Transverse colon (tissue), 4 donors: ENCODE measurements around the gene TPM4.
"Not testable (repeated sequence)": the region's sequence is repeated elsewhere in the genome, so short reads cannot be mapped to it uniquely, and the experiment has no call there.

Experiments
- EP300 ChIP-seq: sonication (generic); formaldehyde crosslinking; IDR thresholded peaks from one replicate; pipeline ENCODE4 v1.6.1; 2017; ENCODE audit warnings: antibody characterized with exemption, low read depth
- POLR2A ChIP-seq: fragments of 450-650 bp; IDR thresholded peaks from one replicate; pipeline ENCODE4 v1.6.1; 2016; ENCODE audit warnings: antibody characterized with exemption, mild to moderate bottlenecking, moderate library complexity
- POLR2AphosphoS5 ChIP-seq, 3 donors: sonication (generic); formaldehyde crosslinking; IDR thresholded peaks; one replicate each; pipeline ENCODE4 v1.6.1; 2016; ENCODE audit warnings: antibody characterized with exemption in 3 of 3
- TF ChIP-seq, protein P1 (sequence below), 5 experiments: fragments of 200-600 bp in 3 of 5; fragments of 450-650 bp in 2 of 5; sonication (generic) in 3 of 5; IDR thresholded peaks; 1 replicate in 2 of 5; 2 replicates in 3 of 5; pipeline ENCODE4 v1.5.1; 2016 to 2017; ENCODE audit warnings: antibody characterized with exemption in 5 of 5, inconsistent platforms in 3 of 5, mild to moderate bottlenecking in 2 of 5, moderate library complexity in 1 of 5

DNA sequence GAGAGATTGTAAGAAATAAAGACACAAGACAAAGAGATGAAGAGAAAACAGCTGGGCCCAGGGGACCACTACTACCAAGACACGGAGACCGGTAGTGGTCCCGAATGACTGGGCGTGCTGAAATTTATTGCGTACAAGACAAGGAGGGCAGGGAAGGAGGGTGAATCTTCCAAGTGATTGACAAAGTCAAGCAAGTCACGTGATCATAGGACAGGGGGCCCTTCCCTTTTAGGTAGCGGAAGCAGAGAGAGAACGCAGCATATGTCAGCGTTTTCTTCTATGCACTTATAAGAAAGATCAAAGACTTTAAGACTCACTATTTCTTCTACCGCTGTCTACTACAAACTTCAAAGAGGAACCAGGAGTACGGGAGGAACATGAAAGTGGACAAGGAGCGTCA lies 46.1 kb upstream of the TPM4 start:
- TF ChIP-seq POLR2A; POLR2AphosphoS5 (IDR thresholded peaks at IDR 0.05); EP300: not testable (repeated sequence)
- TF ChIP-seq, protein P1, sequence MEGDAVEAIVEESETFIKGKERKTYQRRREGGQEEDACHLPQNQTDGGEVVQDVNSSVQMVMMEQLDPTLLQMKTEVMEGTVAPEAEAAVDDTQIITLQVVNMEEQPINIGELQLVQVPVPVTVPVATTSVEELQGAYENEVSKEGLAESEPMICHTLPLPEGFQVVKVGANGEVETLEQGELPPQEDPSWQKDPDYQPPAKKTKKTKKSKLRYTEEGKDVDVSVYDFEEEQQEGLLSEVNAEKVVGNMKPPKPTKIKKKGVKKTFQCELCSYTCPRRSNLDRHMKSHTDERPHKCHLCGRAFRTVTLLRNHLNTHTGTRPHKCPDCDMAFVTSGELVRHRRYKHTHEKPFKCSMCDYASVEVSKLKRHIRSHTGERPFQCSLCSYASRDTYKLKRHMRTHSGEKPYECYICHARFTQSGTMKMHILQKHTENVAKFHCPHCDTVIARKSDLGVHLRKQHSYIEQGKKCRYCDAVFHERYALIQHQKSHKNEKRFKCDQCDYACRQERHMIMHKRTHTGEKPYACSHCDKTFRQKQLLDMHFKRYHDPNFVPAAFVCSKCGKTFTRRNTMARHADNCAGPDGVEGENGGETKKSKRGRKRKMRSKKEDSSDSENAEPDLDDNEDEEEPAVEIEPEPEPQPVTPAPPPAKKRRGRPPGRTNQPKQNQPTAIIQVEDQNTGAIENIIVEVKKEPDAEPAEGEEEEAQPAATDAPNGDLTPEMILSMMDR (IDR thresholded peaks at IDR 0.05): not testable (repeated sequence)
